HCT116 (cell line): ENCODE measurements around the gene NFATC1. TPM values are rescaled to one million over a fixed set of nuclear protein-coding genes. Genes with fewer than 3 reads are reported as not detected.

Source experiments
- ATAC-seq: fragments of 200-7000 bp; cut with Tn5 transposase; 2 replicates; pipeline ENCODE4 v1.9.1; 2020; ENCODE audit warnings: mild to moderate bottlenecking, moderate library complexity
- BruUV-seq: library from RNA; stranded (reverse); fragments of 400-500 nt; replicated peaks from 2 replicates; lab custom pipeline; 2021; lab: Mats Ljungman, UMichigan
- CTCF ChIA-PET: fragments of 300-600 bp; sonication (Branson Sonifier 250); formaldehyde crosslinking; loops from one replicate; lab custom pipeline; 2021; ENCODE audit warnings: antibody characterized with exemption; lab: Charles Lee
- POLR2A ChIA-PET: fragments of 300-600, 350-600 bp; sonication (Branson Sonifier 250); formaldehyde crosslinking; loops from one replicate; lab custom pipeline; 2021; ENCODE audit warnings: antibody characterized with exemption; lab: Charles Lee
- RAD21 ChIA-PET, 2 experiments: fragments of 300-600 bp; sonication (Branson Sonifier 250); formaldehyde crosslinking; loops; one replicate each; lab custom pipeline; 2023; ENCODE audit warnings: low total read pairs in 2 of 2; ENCODE audit not compliant: uncharacterized antibody in 2 of 2, unreplicated experiment in 2 of 2, low non-redundant PET in 1 of 2; lab: Charles Lee
- DNase-seq: peaks from one replicate; pipeline ENCODE4 v3.0.0-alpha.2; 2010; ENCODE audit warnings: low read depth, low spot score
- H2AFZ ChIP-seq: fragments of 200-600 bp; shearing (Covaris generic), sonication (generic); 2 replicates; pipeline ENCODE4 v1.6.1; 2017; ENCODE audit warnings: low read depth, mixed run types, mixed read lengths, antibody characterized with exemption, low read length; ENCODE audit not compliant: poor library complexity, severe bottlenecking
- H3K27ac ChIP-seq: 2 replicates; pipeline ENCODE4 v1.5.1; 2012; ENCODE audit warnings: low read depth, low read length
- H3K27me3 ChIP-seq: fragments of 200-600 bp; sonication (generic); 2 replicates; pipeline ENCODE4 v1.6.1; 2016; ENCODE audit warnings: mixed run types, low read length, mixed read lengths; ENCODE audit not compliant: insufficient read depth
- H3K36me3 ChIP-seq, 2 experiments: fragments of 200-500 bp in 1 of 2; fragments of 200-600 bp in 1 of 2; sonication (Bioruptor generic) in 1 of 2; sonication (generic) in 1 of 2; 2 replicates each; pipeline versions ENCODE4 v1.5.1 to v1.6.1; 2014 to 2016; ENCODE audit warnings: low read length in 2 of 2, inconsistent platforms in 1 of 2, mixed read lengths in 1 of 2, mixed run types in 1 of 2; ENCODE audit not compliant: insufficient read depth in 2 of 2, control insufficient read depth in 1 of 2
- H3K4me1 ChIP-seq, 2 experiments: fragments of 200-600 bp in 1 of 2; sonication (generic) in 1 of 2; 2 replicates each; pipeline versions ENCODE4 v1.5.1 to v1.6.1; 2012 to 2017; ENCODE audit warnings: low read length in 2 of 2, inconsistent platforms in 1 of 2, mild to moderate bottlenecking in 1 of 2, mixed read lengths in 1 of 2, mixed run types in 1 of 2, moderate library complexity in 1 of 2; ENCODE audit not compliant: insufficient read depth in 2 of 2, control insufficient read depth in 1 of 2
- H3K4me2 ChIP-seq: fragments of 200-600 bp; sonication (generic); 2 replicates; pipeline ENCODE4 v1.6.1; 2017; ENCODE audit warnings: mixed run types, low read length, mixed read lengths
- H3K4me3 ChIP-seq, 2 experiments: fragments of 200-600 bp in 1 of 2; sonication (generic) in 1 of 2; replicated peaks in 1 of 2; 2 replicates each; pipeline ENCODE4 v1.5.1; 2011 to 2016; ENCODE audit warnings: low read length in 2 of 2, control low read depth in 1 of 2, low read depth in 1 of 2, mild to moderate bottlenecking in 1 of 2, mixed read lengths in 1 of 2, mixed run types in 1 of 2
- H3K79me2 ChIP-seq: fragments of 200-600 bp; sonication (generic); 2 replicates; pipeline ENCODE4 v1.6.1; 2017; ENCODE audit warnings: mild to moderate bottlenecking, mixed run types, low read length, moderate library complexity, mixed read lengths; ENCODE audit not compliant: insufficient read depth
- H3K9ac ChIP-seq: fragments of 200-600 bp; sonication (generic); 2 replicates; pipeline ENCODE4 v1.6.1; 2016; ENCODE audit warnings: low read length, mixed read lengths
- H3K9me2 ChIP-seq: fragments of 200-600 bp; sonication (generic), shearing (Covaris generic); 2 replicates; pipeline ENCODE4 v1.6.1; 2017; ENCODE audit warnings: mixed run types, mild to moderate bottlenecking, moderate library complexity; ENCODE audit not compliant: insufficient read depth
- H3K9me3 ChIP-seq, 2 experiments: fragments of 200-500 bp in 1 of 2; fragments of 200-600 bp in 1 of 2; sonication (Bioruptor generic) in 1 of 2; sonication (generic) in 1 of 2; 2 replicates each; pipeline ENCODE4 v1.6.1; 2014 to 2017; ENCODE audit warnings: low read length in 2 of 2, mixed read lengths in 2 of 2, inconsistent platforms in 1 of 2, low read depth in 1 of 2, mild to moderate bottlenecking in 1 of 2, mixed run types in 1 of 2, moderate library complexity in 1 of 2; ENCODE audit not compliant: control insufficient read depth in 1 of 2, insufficient read depth in 1 of 2
- H4K20me1 ChIP-seq: fragments of 200-600 bp; sonication (generic), shearing (Covaris generic); 2 replicates; pipeline ENCODE4 v1.6.1; 2017; ENCODE audit warnings: mixed run types, mild to moderate bottlenecking, moderate library complexity; ENCODE audit not compliant: insufficient read depth
- CEBPB ChIP-seq: IDR thresholded peaks from 2 replicates; pipeline ENCODE4 v1.6.1; 2012; ENCODE audit warnings: low read depth
- ELF1 ChIP-seq: IDR thresholded peaks from 2 replicates; pipeline ENCODE4 v1.6.1; 2012; ENCODE audit warnings: low read depth, borderline replicate concordance
- EZH2 ChIP-seq: fragments of 200-600 bp; sonication (generic); IDR thresholded peaks from 2 replicates; pipeline ENCODE4 v1.6.1; 2017; ENCODE audit warnings: antibody characterized with exemption, mixed run types
- FOSL1 ChIP-seq: IDR thresholded peaks from 2 replicates; pipeline ENCODE4 v1.6.1; 2012; ENCODE audit warnings: low read depth
- JUND ChIP-seq: IDR thresholded peaks from 2 replicates; pipeline ENCODE4 v1.6.1; 2012
- MAX ChIP-seq: IDR thresholded peaks from 2 replicates; pipeline ENCODE4 v1.6.1; 2012
- SP1 ChIP-seq: IDR thresholded peaks from 2 replicates; pipeline ENCODE4 v1.6.1; 2012; ENCODE audit warnings: low read depth
- YY1 ChIP-seq: IDR thresholded peaks from 2 replicates; pipeline ENCODE4 v1.6.1; 2011; ENCODE audit warnings: low read length, low read depth, moderate library complexity, mild to moderate bottlenecking; ENCODE audit not compliant: insufficient replicate concordance; ENCODE audit errors: extremely low read depth
- ZFX ChIP-seq: fragments of 450-650 bp; IDR thresholded peaks from 2 replicates; pipeline ENCODE4 v1.6.1; 2017
- ZNF274 ChIP-seq: fragments of 200-500 bp; sonication (Bioruptor generic); IDR thresholded peaks from 2 replicates; pipeline ENCODE4 v1.6.1; 2014; ENCODE audit warnings: mild to moderate bottlenecking, low read depth, low read length, inconsistent platforms
- intact Hi-C: fragments of 100-400 bp; cut with micrococcal nuclease; formaldehyde crosslinking; loops from 2 replicates; pipeline ENCODE4 v1.10.0; 2022
- total RNA-seq: library from RNA; stranded (reverse); gene quantifications from one replicate; pipeline ENCODE4 v1.2.1, GENCODE V29; 2021; ENCODE audit not compliant: unreplicated experiment

NFATC1 gene
- total RNA-seq, 1 experiment from 2014 or later: 20.8 TPM

- intact Hi-C loops: no loop called here
- ATAC-seq: no peak
- POLR2A ChIA-PET: no interaction called here
Observed at GRCh38 chr18:79421275-79421857, 25.6 kb downstream of the NFATC1 start.

GRCh38 chr18:79422022-79422782 is 26.5 kb downstream of the NFATC1 start:
- Histone ChIP-seq H3K4me2 (no peak overlapping the region), H3K9me3 (no peaks in the 10 kb centered on the region), H3K9me2 (no peaks in the 10 kb centered on the region), H3K9ac (no peak overlapping the region), H3K4me3 (no peak overlapping the region), H3K27me3 (no peaks in the 10 kb centered on the region), H3K36me3 (no peaks in the 10 kb centered on the region; a peak in 1 of 4 replicates), H3K79me2 (peaks cover 4% of the 10 kb centered on the region; the same call in 1 of the 2 replicates), H3K4me1 (no peaks in the 10 kb centered on the region), H4K20me1 (no peaks in the 10 kb centered on the region), H3K27ac (no peak overlapping the region), H2AFZ (no peak overlapping the region)
- CTCF ChIA-PET: no interaction called here
- intact Hi-C loops: no loop called here
- ATAC-seq (no peak), DNase-seq (no peak)
- RAD21 ChIA-PET: no interaction called here
- POLR2A ChIA-PET: no interaction called here
- no TSS peak for BruUV-seq
- no peak for TF ChIP-seq FOSL1
- TF ChIP-seq ELF1: no peak
- no peak for TF ChIP-seq MAX
- TF ChIP-seq CEBPB: no peak

More at GRCh38 chr18:79421275-79421857, 25.6 kb downstream of the NFATC1 start:
- Histone ChIP-seq H3K9ac (no peak overlapping the region), H2AFZ (no peak overlapping the region), H3K4me3 (no peak overlapping the region), H3K27me3 (no peaks in the 10 kb centered on the region), H3K4me1 (no peaks in the 10 kb centered on the region), H3K9me3 (no peaks in the 10 kb centered on the region), H3K9me2 (no peaks in the 10 kb centered on the region), H3K79me2 (peaks cover 7% of the 10 kb centered on the region; the same call in 1 of the 2 replicates), H3K36me3 (no peaks in the 10 kb centered on the region; a peak in 1 of 4 replicates), H3K4me2 (no peak overlapping the region)
- BruUV-seq: no TSS peak
- ChIA-PET RAD21 (no interaction called here), CTCF (no interaction called here)
- no peak for TF ChIP-seq FOSL1
- no peak for TF ChIP-seq YY1
- TF ChIP-seq SP1: no peak
- no peak for TF ChIP-seq JUND
- no peak for TF ChIP-seq ZNF274
- TF ChIP-seq ZFX: no peak
- TF ChIP-seq EZH2: no peak
- TF ChIP-seq, all 23 proteins: peak for 0
- Histone ChIP-seq H3K27ac (no peak overlapping the region), H4K20me1 (no peaks in the 10 kb centered on the region)
- no peak for DNase-seq
